Vagina (tissue), 2 donors: ENCODE measurements around the gene COMMD7.

ENCODE experiments used
- CTCF ChIP-seq, 3 experiments: fragments of 450-650 bp in 2 of 3; fragments of 200-600 bp in 1 of 3; sonication (generic) in 1 of 3; IDR thresholded peaks; one replicate each; pipeline ENCODE4 v1.5.1; 2017 to 2019; ENCODE audit warnings: antibody characterized with exemption in 3 of 3, mild to moderate bottlenecking in 2 of 3, moderate library complexity in 2 of 3
- POLR2A ChIP-seq, 2 donors: fragments of 450-650 bp; IDR thresholded peaks; one replicate each; pipeline ENCODE4 v1.6.1; 2017; ENCODE audit warnings: antibody characterized with exemption in 2 of 2, mild to moderate bottlenecking in 2 of 2, moderate library complexity in 2 of 2

- no peak for TF ChIP-seq CTCF (IDR thresholded peaks at IDR 0.05)
- TF ChIP-seq POLR2A (IDR thresholded peaks at IDR 0.05), result no peak
Measured at GRCh38 chr20:32731882-32732266, 11.4 kb downstream of the COMMD7 start.
